HepG2 (cell line): Measurements from ENCODE around the gene FAM20A. TPM values are rescaled to one million over a fixed set of nuclear protein-coding genes. Genes with fewer than 3 reads are reported as not detected.

Source experiments
- BRCA1 ChIP-seq: sonication (generic); formaldehyde crosslinking; IDR thresholded peaks from 2 replicates; pipeline ENCODE4 v1.4.0; 2020; ENCODE audit warnings: missing genetic modification reagents
- ESRRA ChIP-seq: sonication (generic); formaldehyde crosslinking; IDR thresholded peaks from 2 replicates; pipeline ENCODE4 v1.5.1; 2020; ENCODE audit warnings: mild to moderate bottlenecking, low read depth, missing genetic modification reagents
- ETV5 ChIP-seq: IDR thresholded peaks from 2 replicates; pipeline ENCODE4 v1.6.1; 2018; ENCODE audit warnings: missing biosample characterization, missing genetic modification reagents, inconsistent platforms, borderline replicate concordance
- ZNF264 ChIP-seq: sonication (generic); formaldehyde crosslinking; IDR thresholded peaks from 2 replicates; pipeline ENCODE4 v1.4.0; 2020; ENCODE audit warnings: missing genetic modification reagents
- ZNF432 ChIP-seq: sonication (generic); formaldehyde crosslinking; IDR thresholded peaks from 2 replicates; pipeline ENCODE4 v1.5.0; 2020; ENCODE audit warnings: missing genetic modification reagents, mild to moderate bottlenecking, borderline replicate concordance
- ZNF614 ChIP-seq: IDR thresholded peaks from 2 replicates; pipeline ENCODE4 v1.6.1; 2018; ENCODE audit warnings: missing biosample characterization, missing genetic modification reagents, inconsistent platforms, borderline replicate concordance
- ZNF713 ChIP-seq: sonication (generic); formaldehyde crosslinking; IDR thresholded peaks from 2 replicates; pipeline ENCODE4 v1.4.0; 2020; ENCODE audit warnings: mild to moderate bottlenecking, missing genetic modification reagents
- ZNF768 ChIP-seq: sonication (generic); formaldehyde crosslinking; IDR thresholded peaks from 2 replicates; pipeline ENCODE4 v1.4.0; 2020; ENCODE audit warnings: missing genetic modification reagents
- polyA plus RNA-seq, 8 experiments: library from polyadenylated mRNA; depleted of rRNA in 3 of 8; stranded (reverse) in 7 of 8; unstranded in 1 of 8; fragments of >200 nt; fragmentation: Illumina TruSeq in 4 of 8; extraction: Trizol in 4 of 8; gene quantifications; 2 replicates each; pipeline versions ENCODE4 v1.2.1 to v1.2.3, GENCODE V29; 2011 to 2016; ENCODE audit warnings: low read depth in 4 of 8, missing spikeins in 1 of 8, mixed read lengths in 1 of 8; ENCODE audit not compliant: insufficient read depth in 1 of 8
- total RNA-seq, 5 experiments: library from RNA; depleted of rRNA; stranded (reverse); fragments of >200 nt; fragmentation: Illumina TruSeq; extraction: Trizol; gene quantifications; 2 replicates each; pipeline ENCODE4 v1.2.3, GENCODE V29; 2016; ENCODE audit warnings: low read depth in 1 of 5
- TF ChIP-seq, protein P1 (sequence below): sonication (generic); formaldehyde crosslinking; IDR thresholded peaks from one replicate; pipeline ENCODE4 v1.5.1; 2020; ENCODE audit warnings: mild to moderate bottlenecking, missing genetic modification reagents; ENCODE audit errors: not compliant biosample characterization
- TF ChIP-seq, protein P2 (sequence below): sonication (generic); formaldehyde crosslinking; IDR thresholded peaks from 2 replicates; pipeline ENCODE4 v1.4.0; 2020; ENCODE audit warnings: missing genetic modification reagents
- TF ChIP-seq, protein P3 (sequence below): sonication (generic); formaldehyde crosslinking; IDR thresholded peaks from 2 replicates; pipeline ENCODE4 v1.9.0; 2022; ENCODE audit warnings: missing genetic modification reagents, mild to moderate bottlenecking, borderline replicate concordance
- TF ChIP-seq, protein P4 (sequence below): sonication (generic); formaldehyde crosslinking; IDR thresholded peaks from 2 replicates; pipeline ENCODE4 v1.4.0; 2020; ENCODE audit warnings: missing genetic modification reagents, mild to moderate bottlenecking, borderline replicate concordance

FAM20A gene
- total and polyA plus RNA-seq, 2 of the 13 experiments (the other 11 are each of a cell fraction or from before 2014, with no cell fraction given), result 9.3 to 20.7 TPM

DNA sequence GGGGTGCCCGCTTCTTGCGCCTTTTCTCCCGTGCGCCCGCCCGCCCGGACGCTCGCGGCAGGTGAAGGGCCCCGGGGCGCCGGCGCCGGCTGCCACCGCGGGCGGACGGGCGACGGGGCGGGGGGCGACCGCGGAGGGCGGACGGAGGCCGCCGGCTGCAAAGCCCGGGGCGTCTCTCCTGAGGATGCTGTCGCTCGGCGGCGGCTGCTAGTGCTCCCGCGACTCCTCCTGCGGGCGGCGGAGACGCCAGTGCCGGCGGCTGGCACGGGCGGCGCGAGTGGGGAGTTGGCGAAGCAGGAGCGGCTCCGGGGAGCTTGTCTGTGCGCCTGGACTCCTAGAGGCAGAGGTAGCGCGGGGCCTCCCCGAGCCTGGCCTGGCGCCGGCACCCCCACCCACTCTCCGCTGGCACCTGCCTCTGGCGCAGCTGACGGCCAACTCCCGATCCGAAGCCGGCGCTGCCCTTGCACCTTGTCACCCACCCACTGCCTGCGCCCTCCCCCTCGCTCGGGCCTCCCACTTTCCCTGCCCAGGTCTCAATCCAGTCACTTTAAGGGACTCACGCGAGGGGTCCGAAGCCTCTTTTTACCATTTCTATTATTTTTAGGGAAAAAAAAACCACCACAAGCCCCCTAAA lies at the start of gene FAM20A (continued):
- TF ChIP-seq, protein P1, sequence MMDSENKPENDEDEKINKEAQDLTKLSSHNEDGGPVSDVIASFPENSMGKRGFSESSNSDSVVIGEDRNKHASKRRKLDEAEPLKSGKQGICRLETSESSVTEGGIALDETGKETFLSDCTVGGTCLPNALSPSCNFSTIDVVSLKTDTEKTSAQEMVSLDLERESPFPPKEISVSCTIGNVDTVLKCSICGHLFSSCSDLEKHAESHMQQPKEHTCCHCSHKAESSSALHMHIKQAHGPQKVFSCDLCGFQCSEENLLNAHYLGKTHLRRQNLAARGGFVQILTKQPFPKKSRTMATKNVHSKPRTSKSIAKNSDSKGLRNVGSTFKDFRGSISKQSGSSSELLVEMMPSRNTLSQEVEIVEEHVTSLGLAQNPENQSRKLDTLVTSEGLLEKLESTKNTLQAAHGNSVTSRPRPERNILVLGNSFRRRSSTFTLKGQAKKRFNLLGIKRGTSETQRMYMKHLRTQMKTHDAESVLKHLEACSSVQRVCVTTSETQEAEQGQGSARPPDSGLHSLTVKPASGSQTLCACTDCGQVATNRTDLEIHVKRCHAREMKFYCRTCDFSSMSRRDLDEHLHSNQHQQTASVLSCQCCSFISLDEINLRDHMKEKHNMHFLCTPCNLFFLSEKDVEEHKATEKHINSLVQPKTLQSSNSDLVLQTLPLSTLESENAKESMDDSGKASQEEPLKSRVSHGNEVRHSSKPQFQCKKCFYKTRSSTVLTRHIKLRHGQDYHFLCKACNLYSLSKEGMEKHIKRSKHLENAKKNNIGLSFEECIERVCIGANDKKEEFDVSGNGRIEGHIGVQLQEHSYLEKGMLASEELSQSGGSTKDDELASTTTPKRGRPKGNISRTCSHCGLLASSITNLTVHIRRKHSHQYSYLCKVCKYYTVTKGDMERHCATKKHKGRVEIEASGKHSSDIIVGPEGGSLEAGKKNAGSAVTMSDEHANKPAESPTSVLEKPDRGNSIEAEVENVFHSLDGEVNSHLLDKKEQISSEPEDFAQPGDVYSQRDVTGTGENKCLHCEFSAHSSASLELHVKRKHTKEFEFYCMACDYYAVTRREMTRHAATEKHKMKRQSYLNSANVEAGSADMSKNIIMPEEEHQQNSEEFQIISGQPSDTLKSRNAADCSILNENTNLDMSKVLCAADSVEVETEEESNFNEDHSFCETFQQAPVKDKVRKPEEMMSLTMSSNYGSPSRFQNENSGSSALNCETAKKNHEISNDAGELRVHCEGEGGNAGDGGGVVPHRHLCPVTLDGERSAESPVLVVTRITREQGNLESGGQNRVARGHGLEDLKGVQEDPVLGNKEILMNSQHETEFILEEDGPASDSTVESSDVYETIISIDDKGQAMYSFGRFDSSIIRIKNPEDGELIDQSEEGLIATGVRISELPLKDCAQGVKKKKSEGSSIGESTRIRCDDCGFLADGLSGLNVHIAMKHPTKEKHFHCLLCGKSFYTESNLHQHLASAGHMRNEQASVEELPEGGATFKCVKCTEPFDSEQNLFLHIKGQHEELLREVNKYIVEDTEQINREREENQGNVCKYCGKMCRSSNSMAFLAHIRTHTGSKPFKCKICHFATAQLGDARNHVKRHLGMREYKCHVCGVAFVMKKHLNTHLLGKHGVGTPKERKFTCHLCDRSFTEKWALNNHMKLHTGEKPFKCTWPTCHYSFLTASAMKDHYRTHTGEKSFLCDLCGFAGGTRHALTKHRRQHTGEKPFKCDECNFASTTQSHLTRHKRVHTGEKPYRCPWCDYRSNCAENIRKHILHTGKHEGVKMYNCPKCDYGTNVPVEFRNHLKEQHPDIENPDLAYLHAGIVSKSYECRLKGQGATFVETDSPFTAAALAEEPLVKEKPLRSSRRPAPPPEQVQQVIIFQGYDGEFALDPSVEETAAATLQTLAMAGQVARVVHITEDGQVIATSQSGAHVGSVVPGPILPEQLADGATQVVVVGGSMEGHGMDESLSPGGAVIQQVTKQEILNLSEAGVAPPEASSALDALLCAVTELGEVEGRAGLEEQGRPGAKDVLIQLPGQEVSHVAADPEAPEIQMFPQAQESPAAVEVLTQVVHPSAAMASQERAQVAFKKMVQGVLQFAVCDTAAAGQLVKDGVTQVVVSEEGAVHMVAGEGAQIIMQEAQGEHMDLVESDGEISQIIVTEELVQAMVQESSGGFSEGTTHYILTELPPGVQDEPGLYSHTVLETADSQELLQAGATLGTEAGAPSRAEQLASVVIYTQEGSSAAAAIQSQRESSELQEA, result no peak
- TF ChIP-seq ZNF264 (CRISPR knock-in tag), result no peak
- TF ChIP-seq ZNF614 (CRISPR knock-in tag), result peak; percentile 52; the same call in 1 of the 2 replicates
- TF ChIP-seq, protein P2, sequence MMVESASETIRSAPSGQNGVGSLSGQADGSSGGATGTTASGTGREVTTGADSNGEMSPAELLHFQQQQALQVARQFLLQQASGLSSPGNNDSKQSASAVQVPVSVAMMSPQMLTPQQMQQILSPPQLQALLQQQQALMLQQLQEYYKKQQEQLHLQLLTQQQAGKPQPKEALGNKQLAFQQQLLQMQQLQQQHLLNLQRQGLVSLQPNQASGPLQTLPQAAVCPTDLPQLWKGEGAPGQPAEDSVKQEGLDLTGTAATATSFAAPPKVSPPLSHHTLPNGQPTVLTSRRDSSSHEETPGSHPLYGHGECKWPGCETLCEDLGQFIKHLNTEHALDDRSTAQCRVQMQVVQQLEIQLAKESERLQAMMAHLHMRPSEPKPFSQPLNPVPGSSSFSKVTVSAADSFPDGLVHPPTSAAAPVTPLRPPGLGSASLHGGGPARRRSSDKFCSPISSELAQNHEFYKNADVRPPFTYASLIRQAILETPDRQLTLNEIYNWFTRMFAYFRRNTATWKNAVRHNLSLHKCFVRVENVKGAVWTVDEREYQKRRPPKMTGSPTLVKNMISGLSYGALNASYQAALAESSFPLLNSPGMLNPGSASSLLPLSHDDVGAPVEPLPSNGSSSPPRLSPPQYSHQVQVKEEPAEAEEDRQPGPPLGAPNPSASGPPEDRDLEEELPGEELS, result no peak
- no peak for TF ChIP-seq BRCA1 (CRISPR knock-in tag)
- 0 out of 2 replicates have a peak, but pooled peaks have one; percentile 22 for TF ChIP-seq ETV5 (CRISPR knock-in tag)
- TF ChIP-seq ZNF432 (CRISPR knock-in tag), result no peak
- no peak for TF ChIP-seq ZNF713 (CRISPR knock-in tag)
- TF ChIP-seq ESRRA (CRISPR knock-in tag), result peak; percentile 66; the same call in 1 of the 2 replicates
- TF ChIP-seq, protein P3, sequence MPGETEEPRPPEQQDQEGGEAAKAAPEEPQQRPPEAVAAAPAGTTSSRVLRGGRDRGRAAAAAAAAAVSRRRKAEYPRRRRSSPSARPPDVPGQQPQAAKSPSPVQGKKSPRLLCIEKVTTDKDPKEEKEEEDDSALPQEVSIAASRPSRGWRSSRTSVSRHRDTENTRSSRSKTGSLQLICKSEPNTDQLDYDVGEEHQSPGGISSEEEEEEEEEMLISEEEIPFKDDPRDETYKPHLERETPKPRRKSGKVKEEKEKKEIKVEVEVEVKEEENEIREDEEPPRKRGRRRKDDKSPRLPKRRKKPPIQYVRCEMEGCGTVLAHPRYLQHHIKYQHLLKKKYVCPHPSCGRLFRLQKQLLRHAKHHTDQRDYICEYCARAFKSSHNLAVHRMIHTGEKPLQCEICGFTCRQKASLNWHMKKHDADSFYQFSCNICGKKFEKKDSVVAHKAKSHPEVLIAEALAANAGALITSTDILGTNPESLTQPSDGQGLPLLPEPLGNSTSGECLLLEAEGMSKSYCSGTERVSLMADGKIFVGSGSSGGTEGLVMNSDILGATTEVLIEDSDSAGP (CRISPR knock-in tag), result 0 out of 2 replicates have a peak, but pooled peaks have one; percentile 9
- no peak; the same call in 1 of the 2 replicates for TF ChIP-seq ZNF768 (CRISPR knock-in tag)
- TF ChIP-seq, protein P4, sequence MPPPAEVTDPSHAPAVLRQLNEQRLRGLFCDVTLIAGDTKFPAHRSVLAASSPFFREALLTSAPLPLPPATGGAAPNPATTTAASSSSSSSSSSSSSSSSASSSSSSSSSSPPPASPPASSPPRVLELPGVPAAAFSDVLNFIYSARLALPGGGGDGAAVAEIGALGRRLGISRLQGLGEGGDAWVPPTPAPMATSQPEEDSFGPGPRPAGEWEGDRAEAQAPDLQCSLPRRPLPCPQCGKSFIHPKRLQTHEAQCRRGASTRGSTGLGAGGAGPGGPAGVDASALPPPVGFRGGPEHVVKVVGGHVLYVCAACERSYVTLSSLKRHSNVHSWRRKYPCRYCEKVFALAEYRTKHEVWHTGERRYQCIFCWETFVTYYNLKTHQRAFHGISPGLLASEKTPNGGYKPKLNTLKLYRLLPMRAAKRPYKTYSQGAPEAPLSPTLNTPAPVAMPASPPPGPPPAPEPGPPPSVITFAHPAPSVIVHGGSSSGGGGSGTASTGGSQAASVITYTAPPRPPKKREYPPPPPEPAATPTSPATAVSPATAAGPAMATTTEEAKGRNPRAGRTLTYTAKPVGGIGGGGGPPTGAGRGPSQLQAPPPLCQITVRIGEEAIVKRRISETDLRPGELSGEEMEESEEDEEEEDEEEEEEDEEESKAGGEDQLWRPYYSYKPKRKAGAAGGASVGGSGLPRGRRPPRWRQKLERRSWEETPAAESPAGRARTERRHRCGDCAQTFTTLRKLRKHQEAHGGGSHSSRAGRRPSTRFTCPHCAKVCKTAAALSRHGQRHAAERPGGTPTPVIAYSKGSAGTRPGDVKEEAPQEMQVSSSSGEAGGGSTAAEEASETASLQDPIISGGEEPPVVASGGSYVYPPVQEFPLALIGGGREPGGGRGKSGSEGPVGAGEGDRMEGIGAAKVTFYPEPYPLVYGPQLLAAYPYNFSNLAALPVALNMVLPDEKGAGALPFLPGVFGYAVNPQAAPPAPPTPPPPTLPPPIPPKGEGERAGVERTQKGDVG (CRISPR knock-in tag), result no peak
